Left forelimb (tissue), 1 donor: ENCODE measurements around the gene NFIA.
A peak's percentile ranks its signal among the peaks of the same experiment; 100 is the strongest.
"Not testable (repeated sequence)": the region's sequence is repeated elsewhere in the genome, so short reads cannot be mapped to it uniquely, and the experiment has no call there.

Experiments
- DNase-seq: peaks from one replicate; pipeline ENCODE4 v3.0.0-alpha.2; 2018; ENCODE audit warnings: low spot score

NFIA gene

GRCh38 chr1:61058483-61059245 lies 23.7 kb upstream of the NFIA start:
- DNase-seq, result no peak

- DNase-seq, result not testable (repeated sequence)
These were observed 20.8 kb upstream of the NFIA start for GRCh38 chr1:61061601-61062000.

GRCh38 chr1:61064673-61065072 lies 17.7 kb upstream of the NFIA start:
- no peak for DNase-seq

GRCh38 chr1:61067446-61068019 lies 14.8 kb upstream of the NFIA start:
- no peak for DNase-seq

- DNase-seq, result no peak
These were observed 12.3 kb upstream of the NFIA start for GRCh38 chr1:61070054-61070453.

GRCh38 chr1:61071205-61072130 lies 10.9 kb upstream of the NFIA start:
- no peak for DNase-seq

- no peak for DNase-seq
These were observed 8.5 kb upstream of the NFIA start for GRCh38 chr1:61073871-61074270.

GRCh38 chr1:61075833-61076232 lies 6.5 kb upstream of the NFIA start:
- DNase-seq, result not testable (repeated sequence)

- peak; percentile 92 for DNase-seq
These were observed 5.4 kb upstream of the NFIA start for GRCh38 chr1:61076728-61077675.

GRCh38 chr1:61077676-61078541 lies 4.5 kb upstream of the NFIA start:
- DNase-seq, result peak; percentile 88

GRCh38 chr1:61078618-61079295 lies 3.6 kb upstream of the NFIA start:
- DNase-seq, result no peak

- DNase-seq, result no peak
These were observed 3.0 kb upstream of the NFIA start for GRCh38 chr1:61079296-61079897.

- DNase-seq, result peak; percentile 91
These were observed 2.4 kb upstream of the NFIA start for GRCh38 chr1:61079898-61080336.

- no peak for DNase-seq
These were observed 1.8 kb upstream of the NFIA start for GRCh38 chr1:61080413-61081143.

GRCh38 chr1:61081144-61081685 lies 1.1 kb upstream of the NFIA start:
- no peak for DNase-seq

- peak; percentile 84 for DNase-seq
These were observed 563 bp upstream of the NFIA start for GRCh38 chr1:61081686-61082310.

- peak; percentile 67 for DNase-seq
These were observed 849 bp downstream of the NFIA start for GRCh38 chr1:61083013-61083806.
